ENCODE data around the gene RSPO4.

The RSPO4 gene

DNA sequence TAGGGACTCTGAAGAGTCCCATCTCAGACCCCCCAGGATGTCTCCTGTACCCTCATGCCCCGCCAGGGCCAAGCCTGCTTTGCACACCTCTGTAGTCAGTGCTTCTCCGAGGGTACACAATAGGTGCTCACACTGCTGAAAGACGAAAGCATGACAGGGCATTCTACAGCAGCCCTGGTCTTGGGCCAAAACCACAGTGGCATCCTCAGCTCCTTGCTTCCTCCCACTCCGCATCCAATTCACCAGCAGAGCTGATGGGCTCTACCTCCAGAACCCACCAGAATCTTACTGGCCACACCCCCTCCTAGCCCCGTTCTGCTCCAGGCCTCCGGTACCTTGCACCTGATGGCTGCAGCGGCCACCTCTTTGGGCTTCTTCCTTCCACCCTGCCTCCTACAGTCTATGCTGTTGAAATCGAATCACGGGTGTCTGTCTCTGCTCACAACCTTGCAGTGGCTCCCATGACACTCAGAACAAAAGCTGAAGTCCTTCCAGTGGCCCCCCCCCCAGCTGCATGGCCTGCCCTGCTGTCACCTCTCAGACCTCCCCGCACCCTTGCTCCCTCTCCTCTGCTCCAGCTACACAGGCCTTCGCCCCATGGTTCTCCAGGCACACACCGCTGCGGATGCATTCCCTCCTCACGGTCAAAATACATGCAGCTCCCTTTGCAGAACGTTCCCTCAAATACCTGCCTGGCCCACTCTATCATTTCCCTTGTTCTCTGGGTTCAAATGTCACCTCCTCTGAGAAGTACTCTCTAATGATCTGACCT is 87.2 kb downstream of the RSPO4 start:
- H3K9ac ChIP-seq (ENCODE audit: low read depth, low read length) = no peak overlapping the region
- H3K4me1 ChIP-seq (ENCODE audit: control insufficient read depth, insufficient read depth, low read length) = no peaks in the 10 kb centered on the region
- no peak overlapping the region for H3K4me2 ChIP-seq (ENCODE audit: low read length)
- no peaks in the 10 kb centered on the region for H3K36me3 ChIP-seq (ENCODE audit: insufficient read depth, low read length)
- H3K9me3 ChIP-seq (replicated peaks; ENCODE audit: low read length) = no peaks in the 10 kb centered on the region
- no peak overlapping the region for H3K4me3 ChIP-seq (ENCODE audit: low read length)
- H3K27me3 ChIP-seq (ENCODE audit: control insufficient read depth, insufficient read depth, low read length) = peaks cover 35% of the 10 kb centered on the region

DNA sequence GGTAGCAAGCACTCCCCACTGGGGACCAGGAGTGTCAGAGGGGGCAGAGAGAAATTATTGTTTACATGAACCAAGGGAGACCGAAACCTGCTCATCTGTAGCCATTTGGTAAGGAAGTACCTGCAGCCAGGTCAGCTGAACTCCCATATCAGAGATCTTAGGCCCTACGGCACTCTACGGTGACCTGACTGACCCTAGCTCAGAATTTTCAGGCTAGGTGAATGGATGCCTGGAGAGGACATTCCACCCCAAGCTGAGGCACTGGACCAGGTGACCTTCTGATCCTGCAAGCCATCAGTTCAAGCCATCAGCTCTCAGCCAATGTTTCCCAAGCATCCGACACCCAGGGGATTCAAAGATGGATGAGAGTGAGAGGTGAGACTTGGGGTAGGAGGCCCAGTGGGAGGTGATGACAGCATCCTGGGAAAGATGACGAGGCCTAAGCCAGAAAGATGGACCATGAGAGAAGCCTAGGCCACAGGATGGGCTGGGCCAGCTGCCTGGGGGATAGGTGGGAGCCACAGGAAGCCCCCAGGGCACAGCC is 88.7 kb downstream of the RSPO4 start:
- no peaks in the 10 kb centered on the region for H3K4me1 ChIP-seq (ENCODE audit: control insufficient read depth, insufficient read depth, low read length)
- no peak overlapping the region for H3K4me2 ChIP-seq (ENCODE audit: low read length)
- H3K4me3 ChIP-seq (ENCODE audit: low read length) = no peak overlapping the region
- peaks cover 35% of the 10 kb centered on the region for H3K27me3 ChIP-seq (ENCODE audit: control insufficient read depth, insufficient read depth, low read length)
- H3K9me3 ChIP-seq (replicated peaks; ENCODE audit: low read length) = no peaks in the 10 kb centered on the region
- no peak overlapping the region for H3K9ac ChIP-seq (ENCODE audit: low read depth, low read length)
- no peaks in the 10 kb centered on the region for H3K36me3 ChIP-seq (ENCODE audit: insufficient read depth, low read length)

DNA sequence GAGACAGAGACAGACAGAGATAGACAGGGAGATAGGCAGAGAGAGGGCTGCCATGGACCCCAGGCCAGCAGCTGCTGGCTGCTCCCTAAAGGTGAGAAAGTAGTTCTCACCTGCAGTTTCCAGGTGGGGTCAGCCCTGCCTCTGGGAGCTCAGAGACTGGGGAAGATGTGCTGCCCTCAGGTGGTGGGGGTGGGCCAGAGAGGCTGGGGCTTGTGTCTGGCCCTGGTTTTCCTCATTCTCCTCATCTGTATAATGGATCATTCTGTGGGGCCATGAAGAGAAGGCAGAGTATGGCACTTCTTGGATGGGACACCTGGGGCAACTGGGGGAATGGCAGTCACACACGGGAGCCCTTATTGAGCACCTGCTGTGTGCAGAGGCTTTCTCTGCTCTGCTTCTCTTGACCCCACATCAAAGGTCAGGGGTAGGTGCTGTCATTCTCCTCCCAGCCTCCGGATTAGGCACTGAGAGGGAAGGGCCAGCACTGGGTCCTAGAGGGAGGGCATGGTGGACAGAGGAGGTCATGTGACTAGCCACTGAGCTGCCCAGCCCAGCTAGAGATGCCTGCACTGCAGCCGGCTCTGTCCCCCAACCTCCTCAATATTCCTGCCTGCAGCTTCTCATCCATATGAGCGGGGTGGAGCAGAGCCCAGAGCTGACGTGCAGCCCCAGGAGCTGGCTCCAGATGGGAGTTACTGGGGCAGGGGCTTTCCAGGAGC is 90.1 kb downstream of the RSPO4 start:
- no peak overlapping the region for H3K4me2 ChIP-seq (ENCODE audit: low read length)
- no peaks in the 10 kb centered on the region for H3K36me3 ChIP-seq (ENCODE audit: insufficient read depth, low read length)
- peaks cover 25% of the 10 kb centered on the region for H3K27me3 ChIP-seq (ENCODE audit: control insufficient read depth, insufficient read depth, low read length)
- H3K9me3 ChIP-seq (replicated peaks; ENCODE audit: low read length) = no peaks in the 10 kb centered on the region
- H3K4me1 ChIP-seq (ENCODE audit: control insufficient read depth, insufficient read depth, low read length) = no peaks in the 10 kb centered on the region
- H3K4me3 ChIP-seq (ENCODE audit: low read length) = no peak overlapping the region
- H3K9ac ChIP-seq (ENCODE audit: low read depth, low read length) = no peak overlapping the region

DNA sequence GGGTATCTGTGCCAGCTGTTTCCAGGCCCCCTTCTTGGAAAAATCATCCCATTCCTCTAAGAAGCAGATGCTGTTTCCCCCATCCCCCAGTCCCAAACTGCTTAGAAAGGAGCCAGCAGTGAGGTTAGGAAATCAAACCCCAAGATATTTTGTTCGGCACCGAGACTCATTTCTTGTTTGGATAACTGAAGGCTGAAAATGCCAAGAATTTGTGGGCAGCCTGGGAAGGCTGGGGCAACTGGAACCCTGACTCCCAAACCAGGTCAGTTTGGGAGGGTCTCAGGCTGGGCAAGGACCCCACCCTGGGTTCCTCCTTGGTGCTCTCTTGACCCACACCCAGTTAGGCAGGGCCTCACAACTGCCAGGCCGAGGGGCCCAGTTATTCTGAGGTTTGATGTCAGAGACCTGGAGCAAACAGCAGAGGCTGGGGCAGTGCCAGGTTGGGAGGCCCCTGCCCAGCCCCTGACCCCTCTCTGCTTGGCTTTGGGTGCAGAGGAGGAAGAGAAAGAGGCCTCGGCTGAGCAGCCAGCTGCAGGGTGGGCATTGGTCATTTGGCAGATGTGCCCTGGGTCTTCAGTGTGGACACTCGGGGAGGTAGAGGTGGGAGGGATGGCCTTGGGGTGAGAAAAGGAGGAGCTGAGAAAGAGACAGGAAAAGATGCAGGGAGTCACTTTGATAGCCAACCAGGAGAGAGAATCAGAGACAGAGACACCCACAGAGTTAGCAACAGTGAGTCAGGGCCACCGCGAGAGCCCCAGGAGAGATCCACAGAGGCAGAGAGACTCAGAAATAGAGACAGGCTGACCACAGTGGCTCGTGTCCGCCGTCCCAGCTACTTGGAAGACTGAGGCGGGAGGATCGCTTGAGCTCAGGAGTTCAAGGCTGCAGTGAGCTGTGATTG is 91.0 kb downstream of the RSPO4 start:
- Histone ChIP-seq H3K9me3 (replicated peaks; ENCODE audit: low read length) (no peaks in the 10 kb centered on the region), H3K4me1 (ENCODE audit: control insufficient read depth, insufficient read depth, low read length) (no peaks in the 10 kb centered on the region), H3K27me3 (ENCODE audit: control insufficient read depth, insufficient read depth, low read length) (peaks cover 22% of the 10 kb centered on the region), H3K9ac (ENCODE audit: low read depth, low read length) (no peak overlapping the region), H3K4me2 (ENCODE audit: low read length) (no peak overlapping the region), H3K36me3 (ENCODE audit: insufficient read depth, low read length) (no peaks in the 10 kb centered on the region), H3K4me3 (ENCODE audit: low read length) (no peak overlapping the region)

DNA sequence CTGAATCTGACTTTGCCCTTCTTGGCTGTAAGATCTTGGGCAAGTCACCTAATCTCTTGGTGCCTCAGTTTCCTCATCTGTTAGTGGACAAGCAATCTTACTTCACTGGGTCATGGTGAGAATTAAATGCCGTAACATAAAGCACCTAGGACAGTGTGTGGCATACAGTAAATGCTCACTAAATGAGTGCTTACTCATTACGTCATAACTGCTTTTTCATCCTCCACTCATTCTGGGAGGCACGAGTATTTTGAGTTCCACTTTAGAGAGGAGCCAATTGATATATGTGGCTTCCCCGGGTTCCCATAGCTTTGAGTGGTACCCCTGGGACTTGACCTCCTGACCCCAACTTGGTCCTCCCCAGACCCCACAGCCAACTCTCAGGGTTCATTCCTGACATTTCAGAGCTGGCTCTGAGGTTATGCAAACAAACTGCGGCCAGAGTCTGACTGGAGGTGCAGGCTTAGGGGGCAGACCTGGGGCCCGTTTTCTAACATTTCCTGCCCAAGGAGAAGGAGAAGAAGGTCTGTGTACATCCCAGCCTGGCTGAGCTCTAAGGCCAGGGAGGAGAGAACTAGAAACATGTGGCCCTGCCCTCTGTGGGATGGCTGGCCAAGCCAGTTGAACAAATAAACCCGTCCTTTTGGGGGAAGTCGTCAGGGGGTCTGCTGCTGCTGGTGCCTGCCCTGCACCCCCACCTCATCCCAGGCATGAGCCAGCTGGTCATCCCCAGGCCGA is 91.8 kb downstream of the RSPO4 start:
- no peaks in the 10 kb centered on the region for H3K4me1 ChIP-seq (ENCODE audit: control insufficient read depth, insufficient read depth, low read length)
- no peaks in the 10 kb centered on the region for H3K36me3 ChIP-seq (ENCODE audit: insufficient read depth, low read length)
- no peak overlapping the region for H3K4me2 ChIP-seq (ENCODE audit: low read length)
- peaks cover 18% of the 10 kb centered on the region for H3K27me3 ChIP-seq (ENCODE audit: control insufficient read depth, insufficient read depth, low read length)
- no peak overlapping the region for H3K4me3 ChIP-seq (ENCODE audit: low read length)
- H3K9ac ChIP-seq (ENCODE audit: low read depth, low read length) = no peak overlapping the region
- no peaks in the 10 kb centered on the region for H3K9me3 ChIP-seq (replicated peaks; ENCODE audit: low read length)

DNA sequence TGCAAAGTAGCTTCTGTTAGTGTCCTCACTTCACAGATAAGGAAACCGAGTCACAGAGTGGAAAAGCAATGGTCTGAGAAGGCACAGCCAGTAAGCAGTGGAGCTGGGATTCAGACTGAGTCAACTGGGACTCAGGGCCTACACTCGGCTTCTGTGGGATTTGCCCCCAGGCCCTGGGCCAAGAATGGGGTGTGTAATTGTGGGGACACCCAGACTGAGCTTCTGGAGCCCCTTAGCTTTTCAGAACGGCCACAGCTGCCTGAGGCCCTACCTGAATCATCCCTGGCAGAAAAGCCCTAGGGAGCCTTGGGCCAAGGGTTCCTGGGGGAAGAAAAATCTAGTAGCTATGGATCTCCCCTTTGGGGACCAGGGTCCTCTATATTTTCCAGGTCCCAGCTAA is 92.5 kb downstream of the RSPO4 start:
- Histone ChIP-seq H3K9ac (ENCODE audit: low read depth, low read length) (no peak overlapping the region), H3K9me3 (replicated peaks; ENCODE audit: low read length) (no peaks in the 10 kb centered on the region), H3K4me1 (ENCODE audit: control insufficient read depth, insufficient read depth, low read length) (no peaks in the 10 kb centered on the region), H3K4me3 (ENCODE audit: low read length) (no peak overlapping the region), H3K4me2 (ENCODE audit: low read length) (no peak overlapping the region), H3K27me3 (ENCODE audit: control insufficient read depth, insufficient read depth, low read length) (peaks cover 16% of the 10 kb centered on the region), H3K36me3 (ENCODE audit: insufficient read depth, low read length) (no peaks in the 10 kb centered on the region)
